ENCODE measurements around the gene CHEK2. TPM values are rescaled to one million over a fixed set of nuclear protein-coding genes. Genes with fewer than 3 reads are reported as not detected.
"Not testable (repeated sequence)": the region's sequence is repeated elsewhere in the genome, so short reads cannot be mapped to it uniquely, and the experiment has no call there.

CHEK2 gene
- total RNA-seq, 2 donors from 2014 or later: 0.66 to 2.1 TPM

GRCh38 chr22:28679611-28680287 lies 61.9 kb downstream of the CHEK2 start, which contains the start of gene TTC28:
Gene TTC28, minus strand, starts transcription at chr22:28679840. Its CDS starts 117 bp downstream, at chr22:28679723.
- H3K9me3 ChIP-seq; H3K36me3 ChIP-seq (replicated peaks in 1 of 2; ENCODE audit: insufficient read depth in 1 of 2, low read depth in 2 of 2); H3K27me3 ChIP-seq; intact Hi-C loops (cut with DNase I); ATAC-seq: not testable (repeated sequence)
- 0 to 1% methylated on average over 3 to 85 of the region's 101 CpGs for WGBS, 2 donors
- peak within 1 kb of the TSS; percentile 69 to 74 for H3K4me3 ChIP-seq
- H3K4me1 ChIP-seq: peaks cover 16% of the 10 kb centered on the region
- peak; percentile 71 to 86 (median 74) for DNase-seq
- TF ChIP-seq POLR2A (IDR thresholded peaks at IDR 0.05): peak in 1 of 3 donors; percentile 24
- peak within 1 kb of the TSS in 3 of 4 donors; percentile 25 to 41 (median 38) for H3K27ac ChIP-seq

GRCh38 chr22:28678778-28679610 lies 62.6 kb downstream of the CHEK2 start:
- ATAC-seq; intact Hi-C loops (cut with DNase I); H3K36me3 ChIP-seq (replicated peaks in 1 of 2; ENCODE audit: insufficient read depth in 1 of 2, low read depth in 2 of 2); H3K9me3 ChIP-seq; H3K27me3 ChIP-seq: not testable (repeated sequence)
- Histone ChIP-seq H3K27ac (peak overlapping the region in 2 of 4 donors; percentile 25 to 38), H3K4me3 (peak overlapping the region; percentile 69 to 74), H3K4me1 (peaks cover 16% of the 10 kb centered on the region)
- WGBS, 2 donors: 8 to 72% methylated on average over 5 to 55 of the region's 58 CpGs
- peak; percentile 5 to 31 (median 22) for DNase-seq

- ATAC-seq; H3K9me3 ChIP-seq; DNase-seq; intact Hi-C loops (cut with DNase I); H3K4me3 ChIP-seq; H3K27me3 ChIP-seq; H3K36me3 ChIP-seq (replicated peaks in 1 of 2; ENCODE audit: insufficient read depth in 1 of 2, low read depth in 2 of 2); H3K27ac ChIP-seq: not testable (repeated sequence)
- peaks cover 16% of the 10 kb centered on the region for H3K4me1 ChIP-seq
- 90 to 95% methylated on average over 7 of the region's 7 CpGs for WGBS, 2 donors
These were observed 63.5 kb downstream of the CHEK2 start for GRCh38 chr22:28678170-28678569.

- ATAC-seq (no peak), DNase-seq (no peak)
- Histone ChIP-seq H3K27ac (no peak overlapping the region), H3K4me3 (no peak overlapping the region), H3K27me3 (no peaks in the 10 kb centered on the region), H3K36me3 (replicated peaks in 1 of 2; ENCODE audit: insufficient read depth in 1 of 2, low read depth in 2 of 2) (no peaks in the 10 kb centered on the region), H3K4me1 (peaks cover 7% of the 10 kb centered on the region), H3K9me3 (no peaks in the 10 kb centered on the region)
- intact Hi-C loops (cut with DNase I): no loop called here
- 65 to 81% methylated on average over 3 of the region's 3 CpGs for WGBS, 2 donors
- TF ChIP-seq CTCF (IDR thresholded peaks at IDR 0.05) (no peak), POLR2A (IDR thresholded peaks at IDR 0.05) (no peak)
These were observed 67.5 kb downstream of the CHEK2 start for GRCh38 chr22:28674121-28674563.

GRCh38 chr22:28670756-28671155 lies 70.9 kb downstream of the CHEK2 start:
- TF ChIP-seq POLR2A (IDR thresholded peaks at IDR 0.05): no peak
- TF ChIP-seq CTCF (IDR thresholded peaks at IDR 0.05): no peak
- no peak for ATAC-seq
- Histone ChIP-seq H3K27ac (no peak overlapping the region), H3K27me3 (no peaks in the 10 kb centered on the region), H3K4me1 (no peaks in the 10 kb centered on the region), H3K9me3 (no peaks in the 10 kb centered on the region), H3K36me3 (replicated peaks in 1 of 2; ENCODE audit: insufficient read depth in 1 of 2, low read depth in 2 of 2) (no peaks in the 10 kb centered on the region), H3K4me3 (no peak overlapping the region)
- peak in 3 of 4 donors; percentile 14 to 57 (median 26) for DNase-seq
- 33 to 36% methylated on average over 3 of the region's 3 CpGs for WGBS, 2 donors
- intact Hi-C loops (cut with DNase I): no loop called here

- no peak for DNase-seq
- intact Hi-C loops (cut with DNase I): no loop called here
- H3K4me3 ChIP-seq: no peak overlapping the region
- H3K4me1 ChIP-seq: no peaks in the 10 kb centered on the region
- no peaks in the 10 kb centered on the region for H3K27me3 ChIP-seq
- TF ChIP-seq CTCF (IDR thresholded peaks at IDR 0.05) (no peak), POLR2A (IDR thresholded peaks at IDR 0.05) (no peak)
- ATAC-seq: no peak
- no peak overlapping the region for H3K27ac ChIP-seq
- no peaks in the 10 kb centered on the region for H3K36me3 ChIP-seq (replicated peaks in 1 of 2; ENCODE audit: insufficient read depth in 1 of 2, low read depth in 2 of 2)
- H3K9me3 ChIP-seq: no peaks in the 10 kb centered on the region
- WGBS, 2 donors: 77 to 92% methylated on average over 4 of the region's 4 CpGs
These were observed 71.5 kb downstream of the CHEK2 start for GRCh38 chr22:28670161-28670560.

All from body of pancreas (tissue), 4 donors.